KMS-11 (cell line): Measurements from ENCODE around the gene SMIM41.

Experiments
- H2AFZ ChIP-seq: fragments of 200-600 bp; sonication (generic); 2 replicates; pipeline ENCODE4 v1.6.1; 2016; ENCODE audit warnings: antibody characterized with exemption, mixed run types, low read depth
- H3K27ac ChIP-seq: fragments of 200-600 bp; sonication (generic); 2 replicates; pipeline ENCODE4 v1.6.1; 2016; ENCODE audit warnings: mild to moderate bottlenecking, mixed run types
- H3K27me3 ChIP-seq: fragments of 200-600 bp; sonication (generic); 2 replicates; pipeline ENCODE4 v1.6.1; 2017; ENCODE audit warnings: mild to moderate bottlenecking, low read depth, mixed run types, moderate library complexity; ENCODE audit not compliant: insufficient read depth
- H3K36me3 ChIP-seq: fragments of 200-600 bp; sonication (generic); 2 replicates; pipeline ENCODE4 v1.6.1; 2017; ENCODE audit warnings: mild to moderate bottlenecking, mixed run types; ENCODE audit not compliant: insufficient read depth
- H3K4me1 ChIP-seq: fragments of 200-600 bp; sonication (generic); 2 replicates; pipeline ENCODE4 v1.6.1; 2016; ENCODE audit warnings: mild to moderate bottlenecking, low read depth, mixed run types; ENCODE audit not compliant: poor library complexity, severe bottlenecking
- H3K4me2 ChIP-seq: fragments of 200-600 bp; sonication (generic); 2 replicates; pipeline ENCODE4 v1.7.0; 2016; ENCODE audit warnings: mild to moderate bottlenecking, mixed run types
- H3K4me3 ChIP-seq: fragments of 200-600 bp; sonication (generic); IDR thresholded peaks from 2 replicates; pipeline ENCODE4 v1.6.1; 2017; ENCODE audit warnings: low read depth, low read length, mixed read lengths; ENCODE audit not compliant: insufficient read depth
- H3K79me2 ChIP-seq: fragments of 200-600 bp; sonication (generic); 2 replicates; pipeline ENCODE4 v1.6.1; 2016; ENCODE audit warnings: low read depth, mixed run types; ENCODE audit not compliant: insufficient read depth
- H3K9ac ChIP-seq: fragments of 200-600 bp; sonication (generic); 2 replicates; pipeline ENCODE4 v1.6.1; 2016; ENCODE audit warnings: mild to moderate bottlenecking, mixed run types
- H4K20me1 ChIP-seq: fragments of 200-600 bp; sonication (generic); 2 replicates; pipeline ENCODE4 v1.6.1; 2016; ENCODE audit warnings: mild to moderate bottlenecking, mixed run types; ENCODE audit not compliant: insufficient read depth
- TF ChIP-seq, protein P1 (sequence below): fragments of 200-600 bp; sonication (generic); conservative IDR thresholded peaks from 2 replicates; pipeline ENCODE4 v1.6.1; 2017; ENCODE audit warnings: low read depth, mild to moderate bottlenecking, antibody characterized with exemption, low read length, moderate library complexity, mixed read lengths

The SMIM41 gene

DNA sequence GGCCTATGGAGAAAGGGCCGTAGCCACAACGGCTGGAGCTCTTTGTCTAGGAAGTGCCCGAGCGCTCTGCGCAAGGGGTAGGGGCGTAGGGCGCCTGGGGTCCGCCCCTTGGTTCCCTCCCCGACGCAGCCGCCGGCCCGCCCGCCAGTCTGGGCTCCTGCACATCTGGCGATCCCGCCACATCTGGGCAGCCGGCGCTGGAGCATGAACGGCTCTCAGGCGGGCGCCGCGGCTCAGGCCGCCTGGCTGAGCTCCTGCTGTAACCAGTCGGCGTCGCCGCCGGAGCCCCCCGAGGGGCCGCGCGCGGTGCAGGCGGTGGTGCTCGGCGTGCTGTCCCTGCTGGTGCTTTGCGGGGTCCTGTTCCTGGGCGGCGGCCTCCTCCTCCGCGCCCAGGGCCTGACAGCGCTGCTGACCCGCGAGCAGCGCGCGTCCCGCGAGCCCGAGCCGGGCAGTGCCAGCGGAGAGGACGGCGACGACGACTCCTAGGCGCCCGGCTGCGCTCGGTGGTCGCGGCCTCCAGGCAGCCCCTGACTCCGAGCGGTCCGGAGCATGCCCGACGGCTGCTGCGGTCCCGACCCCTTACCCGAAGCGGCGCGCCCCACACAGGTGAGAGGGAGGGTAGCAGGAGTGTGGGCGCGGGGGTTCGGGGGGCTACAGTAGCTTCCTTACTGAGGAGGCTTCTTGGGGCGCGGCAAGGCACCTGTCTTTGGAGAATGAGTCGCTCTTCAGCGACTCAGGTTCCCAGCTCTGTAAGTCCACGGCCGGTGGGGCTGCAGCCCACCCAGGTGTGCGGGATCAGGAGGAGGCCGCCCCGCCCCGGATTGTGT, at the start of gene SMIM41:
Gene SMIM41 (plus strand): TSS at position 129 of the 827 bp plus-strand sequence. CDS start 76 bp downstream, at position 205.
- H3K4me1 ChIP-seq, result peaks cover 31% of the 10 kb centered on the region
- peaks cover 4% of the 10 kb centered on the region; the same call in 1 of the 2 replicates for H3K79me2 ChIP-seq
- H3K4me3 ChIP-seq, result no peak within 1 kb of the TSS
- H3K9ac ChIP-seq, result no peak within 1 kb of the TSS
- no peak within 1 kb of the TSS for H3K4me2 ChIP-seq
- no peak within 1 kb of the TSS for H3K27ac ChIP-seq
- H3K27me3 ChIP-seq, result no peaks in the 10 kb centered on the region
- no peaks in the 10 kb centered on the region for H3K36me3 ChIP-seq
- no peaks in the 10 kb centered on the region for H4K20me1 ChIP-seq
- no peak within 1 kb of the TSS for H2AFZ ChIP-seq
- TF ChIP-seq, protein P1, sequence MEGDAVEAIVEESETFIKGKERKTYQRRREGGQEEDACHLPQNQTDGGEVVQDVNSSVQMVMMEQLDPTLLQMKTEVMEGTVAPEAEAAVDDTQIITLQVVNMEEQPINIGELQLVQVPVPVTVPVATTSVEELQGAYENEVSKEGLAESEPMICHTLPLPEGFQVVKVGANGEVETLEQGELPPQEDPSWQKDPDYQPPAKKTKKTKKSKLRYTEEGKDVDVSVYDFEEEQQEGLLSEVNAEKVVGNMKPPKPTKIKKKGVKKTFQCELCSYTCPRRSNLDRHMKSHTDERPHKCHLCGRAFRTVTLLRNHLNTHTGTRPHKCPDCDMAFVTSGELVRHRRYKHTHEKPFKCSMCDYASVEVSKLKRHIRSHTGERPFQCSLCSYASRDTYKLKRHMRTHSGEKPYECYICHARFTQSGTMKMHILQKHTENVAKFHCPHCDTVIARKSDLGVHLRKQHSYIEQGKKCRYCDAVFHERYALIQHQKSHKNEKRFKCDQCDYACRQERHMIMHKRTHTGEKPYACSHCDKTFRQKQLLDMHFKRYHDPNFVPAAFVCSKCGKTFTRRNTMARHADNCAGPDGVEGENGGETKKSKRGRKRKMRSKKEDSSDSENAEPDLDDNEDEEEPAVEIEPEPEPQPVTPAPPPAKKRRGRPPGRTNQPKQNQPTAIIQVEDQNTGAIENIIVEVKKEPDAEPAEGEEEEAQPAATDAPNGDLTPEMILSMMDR, result no peak

DNA sequence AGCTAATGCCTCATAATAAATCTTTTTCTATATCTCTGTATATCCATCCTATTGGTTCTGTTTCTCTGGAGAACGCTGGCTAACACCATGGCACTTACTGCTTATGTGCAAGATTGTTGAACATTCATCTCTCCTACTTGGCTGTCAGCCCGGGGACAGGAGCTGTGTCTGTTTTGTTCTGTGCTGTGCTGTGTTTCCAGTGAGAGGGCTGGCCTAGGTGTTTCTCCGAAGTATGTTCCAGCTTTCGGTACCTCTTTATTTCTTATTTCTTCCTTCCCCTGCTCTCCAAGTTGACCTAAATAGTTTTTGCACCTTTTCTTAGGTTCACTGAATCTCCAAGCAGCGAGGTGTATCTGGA, 47.1 kb upstream of the SMIM41 start:
- no peak overlapping the region for H3K27ac ChIP-seq
- peaks cover 35% of the 10 kb centered on the region for H3K4me1 ChIP-seq
- no peaks in the 10 kb centered on the region for H3K27me3 ChIP-seq
- peak overlapping the region; percentile 83; the same call in 1 of the 2 replicates for H2AFZ ChIP-seq
- H3K4me3 ChIP-seq, result no peak overlapping the region
- H3K36me3 ChIP-seq, result no peaks in the 10 kb centered on the region
- no peak overlapping the region for H3K9ac ChIP-seq
- no peaks in the 10 kb centered on the region for H3K79me2 ChIP-seq
- peak overlapping the region; percentile 67 for H3K4me2 ChIP-seq
- TF ChIP-seq, protein P1, result no peak
- no peaks in the 10 kb centered on the region for H4K20me1 ChIP-seq

DNA sequence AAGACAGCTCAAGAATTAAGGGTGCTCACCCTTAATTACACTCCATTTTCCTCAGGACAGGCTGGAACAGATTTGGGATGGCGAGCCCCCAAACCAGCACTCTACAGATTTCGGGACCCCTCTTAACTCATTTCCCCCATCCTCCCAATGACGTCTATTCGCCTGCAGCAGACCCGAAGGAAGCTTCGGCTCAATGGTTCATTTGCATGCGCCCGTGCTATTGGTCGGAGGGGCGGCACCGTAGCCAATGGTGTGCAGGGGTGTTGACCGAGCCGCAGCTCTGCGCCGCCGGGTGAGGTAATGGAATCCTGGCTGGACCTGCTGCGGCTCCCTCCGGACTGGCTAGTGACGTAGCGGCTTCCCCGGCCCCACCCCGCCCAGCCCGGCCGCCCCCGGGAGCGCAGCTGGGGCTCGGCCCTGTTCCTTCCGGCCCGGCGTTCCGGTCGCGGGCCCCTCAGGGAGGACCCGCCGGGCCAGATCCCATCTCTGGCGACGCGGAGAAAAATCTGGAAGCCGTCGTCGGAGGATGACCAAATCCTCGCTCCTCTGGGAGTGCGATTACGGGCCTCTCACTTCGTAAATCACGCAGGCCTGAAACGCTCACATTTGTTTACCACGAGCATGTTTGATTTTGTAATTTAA, 46.6 kb upstream of the SMIM41 start:
- H3K9ac ChIP-seq, result peak overlapping the region; percentile 74
- H3K36me3 ChIP-seq, result no peaks in the 10 kb centered on the region
- no peak overlapping the region for H3K4me3 ChIP-seq
- H3K79me2 ChIP-seq, result no peaks in the 10 kb centered on the region
- H4K20me1 ChIP-seq, result no peaks in the 10 kb centered on the region
- H3K27ac ChIP-seq, result peak overlapping the region; percentile 34; the same call in 1 of the 2 replicates
- peak overlapping the region; percentile 83 for H2AFZ ChIP-seq
- peak overlapping the region; percentile 99 for H3K4me2 ChIP-seq
- no peaks in the 10 kb centered on the region for H3K27me3 ChIP-seq
- TF ChIP-seq, protein P1, result no peak
- H3K4me1 ChIP-seq, result peaks cover 35% of the 10 kb centered on the region

DNA sequence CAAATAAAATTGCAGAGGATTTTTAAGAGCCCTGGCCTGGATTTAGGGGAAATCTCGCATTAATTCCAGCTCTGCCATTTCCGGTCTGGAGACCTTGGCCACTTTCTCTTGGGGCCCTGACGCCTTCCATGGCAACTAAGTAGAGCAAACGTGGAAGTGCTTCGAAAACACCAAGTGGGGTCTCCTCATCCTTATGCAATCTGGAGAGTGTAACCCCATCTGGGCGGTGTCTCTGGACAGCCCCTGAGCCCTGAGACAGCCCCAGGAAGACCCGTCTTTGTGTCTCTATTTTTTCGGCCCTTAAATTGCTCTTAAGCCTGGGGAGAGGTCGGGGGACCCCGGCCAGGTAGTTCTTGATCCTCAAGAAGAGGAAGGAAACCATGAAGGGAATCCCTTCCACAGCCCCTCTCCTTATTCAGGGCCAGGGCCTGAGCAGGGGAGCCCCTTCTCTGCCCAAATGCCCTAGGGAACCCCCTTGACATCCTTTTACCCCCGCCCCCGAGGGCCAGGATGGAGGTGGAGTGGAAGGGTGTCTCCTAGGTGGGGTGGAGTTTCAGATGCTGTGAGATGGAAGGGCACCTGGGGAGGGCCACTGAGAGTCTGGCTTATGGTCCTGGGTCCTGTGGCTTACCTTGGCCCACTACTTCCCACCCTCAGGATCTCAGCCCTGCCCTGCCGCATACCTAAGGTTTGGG, 45.9 kb upstream of the SMIM41 start:
- no peaks in the 10 kb centered on the region for H4K20me1 ChIP-seq
- peak overlapping the region; percentile 83 for H2AFZ ChIP-seq
- H3K36me3 ChIP-seq, result no peaks in the 10 kb centered on the region
- TF ChIP-seq, protein P1, result no peak
- H3K9ac ChIP-seq, result peak overlapping the region; percentile 74
- H3K4me1 ChIP-seq, result peaks cover 42% of the 10 kb centered on the region
- no peak overlapping the region for H3K4me3 ChIP-seq
- peak overlapping the region; percentile 34; the same call in 1 of the 2 replicates for H3K27ac ChIP-seq
- peak overlapping the region; percentile 99 for H3K4me2 ChIP-seq
- H3K79me2 ChIP-seq, result no peaks in the 10 kb centered on the region
- H3K27me3 ChIP-seq, result no peaks in the 10 kb centered on the region
